Measurements from ENCODE around the gene CKAP2L.

Gene CKAP2L

GRCh38 chr2:112789186-112789585, 24.8 kb upstream of the CKAP2L start:
- TF ChIP-seq, protein P1, sequence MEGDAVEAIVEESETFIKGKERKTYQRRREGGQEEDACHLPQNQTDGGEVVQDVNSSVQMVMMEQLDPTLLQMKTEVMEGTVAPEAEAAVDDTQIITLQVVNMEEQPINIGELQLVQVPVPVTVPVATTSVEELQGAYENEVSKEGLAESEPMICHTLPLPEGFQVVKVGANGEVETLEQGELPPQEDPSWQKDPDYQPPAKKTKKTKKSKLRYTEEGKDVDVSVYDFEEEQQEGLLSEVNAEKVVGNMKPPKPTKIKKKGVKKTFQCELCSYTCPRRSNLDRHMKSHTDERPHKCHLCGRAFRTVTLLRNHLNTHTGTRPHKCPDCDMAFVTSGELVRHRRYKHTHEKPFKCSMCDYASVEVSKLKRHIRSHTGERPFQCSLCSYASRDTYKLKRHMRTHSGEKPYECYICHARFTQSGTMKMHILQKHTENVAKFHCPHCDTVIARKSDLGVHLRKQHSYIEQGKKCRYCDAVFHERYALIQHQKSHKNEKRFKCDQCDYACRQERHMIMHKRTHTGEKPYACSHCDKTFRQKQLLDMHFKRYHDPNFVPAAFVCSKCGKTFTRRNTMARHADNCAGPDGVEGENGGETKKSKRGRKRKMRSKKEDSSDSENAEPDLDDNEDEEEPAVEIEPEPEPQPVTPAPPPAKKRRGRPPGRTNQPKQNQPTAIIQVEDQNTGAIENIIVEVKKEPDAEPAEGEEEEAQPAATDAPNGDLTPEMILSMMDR (IDR thresholded peaks at IDR 0.05) = no peak

GRCh38 chr2:112788653-112789052, 24.2 kb upstream of the CKAP2L start:
- TF ChIP-seq, protein P1 (IDR thresholded peaks at IDR 0.05) = no peak

DNA sequence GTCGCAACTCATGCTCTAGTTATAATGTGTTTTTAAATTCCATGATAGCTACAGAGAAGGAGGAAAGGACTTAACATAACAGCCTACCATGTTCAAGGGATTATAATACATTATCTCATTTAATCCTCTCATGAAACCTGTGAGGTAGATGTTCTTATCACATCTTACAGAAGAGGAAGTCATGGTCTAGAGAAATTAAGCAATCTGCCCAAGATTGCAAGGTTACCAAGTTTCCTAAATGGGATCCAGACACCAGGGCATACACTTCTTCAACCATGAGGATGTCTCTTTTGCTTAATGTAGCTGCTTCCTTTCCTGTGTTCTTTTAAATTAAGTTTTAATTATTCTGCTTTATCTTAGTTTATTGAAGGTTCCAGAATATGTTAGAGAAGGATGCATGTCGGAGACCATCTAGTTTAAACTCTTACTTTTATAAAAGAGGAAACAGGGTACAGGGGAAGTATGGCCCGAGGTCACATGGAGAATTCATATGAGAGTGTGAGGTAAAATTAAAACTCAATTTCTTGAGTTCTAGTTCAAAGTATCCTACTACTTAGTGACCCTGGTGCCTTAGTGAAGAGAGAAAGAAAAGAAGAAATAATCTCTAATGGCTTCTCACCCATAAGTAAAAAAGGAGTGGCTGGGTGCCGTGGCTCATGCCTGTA, 23.5 kb upstream of the CKAP2L start:
- TF ChIP-seq, protein P1 (IDR thresholded peaks at IDR 0.05) = no peak

GRCh38 chr2:112787294-112787693, 22.9 kb upstream of the CKAP2L start:
- TF ChIP-seq, protein P1 (IDR thresholded peaks at IDR 0.05) = no peak

DNA sequence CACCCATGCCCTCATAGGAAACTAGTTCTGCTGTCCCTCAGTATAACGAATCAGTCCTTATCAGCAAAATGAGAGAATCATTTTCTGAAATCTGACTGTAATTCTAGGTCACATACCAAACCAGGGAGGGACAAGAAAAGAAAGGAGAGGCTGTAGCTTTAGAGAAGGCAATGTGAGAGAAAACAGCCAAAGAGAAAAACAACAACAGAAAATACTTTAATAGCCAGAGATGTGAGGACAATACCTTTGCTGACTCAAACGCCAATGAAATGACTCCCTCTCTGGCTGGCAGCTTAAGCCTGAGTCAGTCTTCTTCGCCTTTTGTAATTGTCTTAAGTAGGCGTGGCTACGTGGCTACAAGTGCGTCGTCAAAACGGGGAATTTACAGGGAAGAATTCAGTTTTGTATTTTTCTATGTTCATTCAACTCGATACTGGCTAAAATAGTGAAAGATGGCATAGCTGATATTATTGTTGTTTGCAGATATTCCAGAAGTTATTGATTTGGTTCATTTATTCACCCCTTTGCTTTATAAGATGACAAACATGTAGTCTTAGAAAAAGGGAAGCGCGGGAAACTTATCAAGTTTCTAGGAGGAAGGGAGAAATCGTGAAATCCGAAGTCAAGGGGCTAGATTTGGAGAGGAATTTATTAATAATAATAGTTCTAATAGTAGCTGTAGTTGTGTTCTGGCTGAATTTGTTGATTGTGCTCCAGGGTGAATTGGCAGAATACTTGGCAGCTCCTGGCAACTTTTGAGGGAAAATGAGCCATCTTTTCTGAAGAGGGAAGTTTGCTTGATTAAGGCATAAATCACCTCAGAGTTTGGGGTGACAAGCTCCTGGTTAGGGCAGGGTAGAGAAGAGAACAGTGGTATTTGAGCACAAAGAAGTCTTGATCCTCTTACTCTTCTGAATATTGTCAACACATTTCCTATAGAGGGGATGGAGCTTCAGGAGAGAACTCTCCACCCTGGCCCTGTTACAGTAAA, 20.1 kb upstream of the CKAP2L start, which contains the start of gene IL1A:
Gene IL1A (minus strand): TSS at position 295 of the 991 bp plus-strand sequence. CDS start 723 bp downstream, outside the sequence.
- TF ChIP-seq, protein P1 (IDR thresholded peaks at IDR 0.05) = no peak

DNA sequence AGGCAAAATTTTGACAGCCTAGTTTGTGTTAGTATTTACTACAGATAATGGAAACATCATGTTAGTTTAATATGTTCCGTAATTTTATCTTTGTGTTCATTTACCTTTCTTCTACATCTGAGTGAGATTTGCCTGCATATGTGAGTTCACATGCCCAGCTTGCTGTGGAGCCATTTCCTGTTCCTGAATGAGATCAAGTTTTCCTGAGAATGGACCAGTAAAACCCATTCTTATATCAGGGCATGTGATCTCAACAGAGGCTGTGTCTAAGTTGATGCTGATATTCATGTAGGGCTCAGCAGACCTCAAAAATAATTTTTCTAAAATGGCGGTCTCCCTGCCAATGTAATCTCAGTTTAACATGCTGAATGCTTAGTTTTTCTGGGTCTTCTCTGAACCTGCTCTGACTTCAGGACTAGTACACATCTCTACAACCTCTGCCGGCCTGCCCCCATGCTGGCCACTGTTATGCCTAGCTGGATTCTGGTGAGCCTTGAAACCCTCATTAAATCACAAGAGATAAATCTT, 18.8 kb upstream of the CKAP2L start:
- TF ChIP-seq, protein P1 (IDR thresholded peaks at IDR 0.05) = no peak

DNA sequence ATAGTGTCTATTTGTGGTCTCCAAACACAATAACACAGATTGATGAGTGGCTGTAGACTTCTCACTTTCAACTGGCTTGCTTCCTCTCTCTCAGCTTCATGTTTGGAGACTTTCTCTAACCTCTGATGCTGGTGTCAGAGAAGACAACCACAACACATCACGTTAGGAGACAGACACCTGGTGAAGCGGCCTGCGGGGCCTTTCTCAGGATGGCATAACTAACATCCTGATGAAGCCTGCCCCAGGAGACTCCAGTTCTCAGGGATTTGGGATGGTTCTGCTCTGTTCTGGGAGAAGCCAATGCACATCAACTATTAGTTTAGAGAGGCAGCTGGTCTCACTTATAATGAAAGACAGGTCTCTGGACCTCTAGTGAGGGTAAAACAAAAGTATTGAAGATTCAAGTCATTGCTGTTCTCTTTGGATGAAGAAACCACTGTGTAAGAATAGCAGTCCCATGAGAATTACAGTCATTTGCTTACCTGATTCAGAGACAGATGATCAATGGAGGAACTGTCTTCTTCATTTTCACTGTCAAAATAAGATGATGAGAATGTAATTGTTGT, 17.9 kb upstream of the CKAP2L start:
- TF ChIP-seq, protein P1 (IDR thresholded peaks at IDR 0.05) = no peak

All from LNCAP (cell line).